Endothelial cell of umbilical vein (primary cell): ENCODE results near the gene DLEC1. TPM values are rescaled to one million over a fixed set of nuclear protein-coding genes. Genes with fewer than 3 reads are reported as not detected.

Experiments
- BruUV-seq: library from RNA; stranded (reverse); fragments of 400-500 nt; replicated peaks from 2 replicates; lab custom pipeline; 2021; lab: Mats Ljungman, UMichigan
- CTCF ChIA-PET: fragments of 300-600, 350-600 bp; sonication (Branson Sonifier 250); formaldehyde crosslinking; loops from one replicate; lab custom pipeline; 2021; ENCODE audit warnings: antibody characterized with exemption, inconsistent platforms; lab: Charles Lee
- POLR2A ChIA-PET: fragments of 300-600, 350-600 bp; sonication (Branson Sonifier 250); formaldehyde crosslinking; loops from one replicate; lab custom pipeline; 2021; ENCODE audit warnings: antibody characterized with exemption, inconsistent platforms; lab: Charles Lee
- DNase-seq: peaks from one replicate; pipeline ENCODE4 v3.0.0-alpha.2; 2011; ENCODE audit warnings: low read depth, low spot score
- FAIRE-seq: peaks from 2 replicates; lab custom pipeline; 2011; peaks lifted over from hg19 to GRCh38; lab: Jason Lieb, UNC
- H2AFZ ChIP-seq: 2 replicates; pipeline ENCODE4 v1.6.0; 2012; ENCODE audit warnings: low read depth, low read length, control low read depth, inconsistent platforms
- H3K27ac ChIP-seq: 2 replicates; pipeline ENCODE4 v1.5.1; 2011; ENCODE audit warnings: low read depth, mild to moderate bottlenecking, control low read depth, low read length, moderate library complexity; ENCODE audit not compliant: insufficient read depth
- H3K27me3 ChIP-seq, 2 experiments: 2 replicates each; pipeline versions ENCODE4 v1.6.0 to v1.6.1; 2011; ENCODE audit warnings: low read length in 2 of 2, mixed read lengths in 1 of 2; ENCODE audit not compliant: control insufficient read depth in 2 of 2, insufficient read depth in 2 of 2
- H3K36me3 ChIP-seq, 2 experiments: 2 replicates in 1 of 2; 3 replicates in 1 of 2; pipeline ENCODE4 v1.5.1; 2011; ENCODE audit warnings: low read length in 2 of 2, mild to moderate bottlenecking in 1 of 2, moderate library complexity in 1 of 2; ENCODE audit not compliant: control insufficient read depth in 2 of 2, insufficient read depth in 2 of 2; ENCODE audit errors: extremely low read depth in 1 of 2
- H3K4me1 ChIP-seq: 3 replicates; pipeline ENCODE4 v1.5.1; 2011; ENCODE audit warnings: mild to moderate bottlenecking, low read length; ENCODE audit not compliant: control insufficient read depth, insufficient read depth; ENCODE audit errors: extremely low read depth
- H3K4me2 ChIP-seq: 2 replicates; pipeline ENCODE4 v1.6.1; 2011; ENCODE audit warnings: low read length, control low read depth, mixed read lengths; ENCODE audit not compliant: insufficient read depth
- H3K4me3 ChIP-seq, 3 experiments: fragments of 200-600 bp in 1 of 3; sonication (generic), shearing (Covaris generic) in 1 of 3; replicated peaks in 1 of 3; 2 replicates each; pipeline ENCODE4 v1.5.1; 2011 to 2016; ENCODE audit warnings: control low read depth in 3 of 3, low read length in 3 of 3, mild to moderate bottlenecking in 2 of 3, inconsistent platforms in 1 of 3, low read depth in 1 of 3, moderate library complexity in 1 of 3; ENCODE audit not compliant: insufficient read depth in 1 of 3
- H3K79me2 ChIP-seq: 2 replicates; pipeline ENCODE4 v1.6.0; 2012; ENCODE audit warnings: low read length, inconsistent platforms; ENCODE audit not compliant: control insufficient read depth, insufficient read depth
- H3K9ac ChIP-seq: replicated peaks from 2 replicates; pipeline ENCODE3; 2011; ENCODE audit warnings: low read length, control low read depth; ENCODE audit not compliant: insufficient read depth; ENCODE audit errors: extremely low read depth
- H3K9me1 ChIP-seq: replicated peaks from 3 replicates; pipeline ENCODE4 v1.6.0; 2011; ENCODE audit warnings: mild to moderate bottlenecking, low read length; ENCODE audit not compliant: control insufficient read depth, insufficient read depth; ENCODE audit errors: extremely low read depth
- H3K9me3 ChIP-seq: replicated peaks from 2 replicates; pipeline ENCODE4 v1.5.1; 2012; ENCODE audit warnings: low read length, inconsistent platforms; ENCODE audit not compliant: control insufficient read depth, insufficient read depth
- H4K20me1 ChIP-seq: replicated peaks from 2 replicates; pipeline ENCODE3; 2011; ENCODE audit warnings: mild to moderate bottlenecking, low read length; ENCODE audit not compliant: control insufficient read depth, insufficient read depth; ENCODE audit errors: extremely low read depth
- CTCF ChIP-seq, 2 donors: IDR thresholded peaks; 1 replicate in 1 of 2; 2 replicates in 1 of 2; pipeline ENCODE4 v1.5.1; 2011; ENCODE audit warnings: low read length in 2 of 2, mild to moderate bottlenecking in 2 of 2, moderate library complexity in 2 of 2, control low read depth in 1 of 2, inconsistent platforms in 1 of 2, low read depth in 1 of 2; ENCODE audit not compliant: insufficient read depth in 1 of 2; ENCODE audit errors: extremely low read depth in 1 of 2
- EZH2 ChIP-seq: IDR thresholded peaks from 2 replicates; pipeline ENCODE4 v1.6.1; 2012; ENCODE audit warnings: borderline replicate concordance, low read depth, mild to moderate bottlenecking, moderate library complexity, low read length, inconsistent platforms; ENCODE audit not compliant: severe bottlenecking
- FOS ChIP-seq: IDR thresholded peaks from 2 replicates; pipeline ENCODE4 v1.6.1; 2011; ENCODE audit warnings: mild to moderate bottlenecking, low read length, moderate library complexity, borderline replicate concordance; ENCODE audit not compliant: insufficient read depth
- GATA2 ChIP-seq: IDR thresholded peaks from 2 replicates; pipeline ENCODE4 v1.7.0; 2011; ENCODE audit warnings: low read depth, mild to moderate bottlenecking, moderate library complexity, mixed read lengths, low read length; ENCODE audit not compliant: insufficient read length, insufficient read depth
- JUN ChIP-seq: IDR thresholded peaks from 2 replicates; pipeline ENCODE4 v1.6.1; 2011; ENCODE audit warnings: borderline replicate concordance, low read depth; ENCODE audit not compliant: insufficient read length, insufficient read depth
- MAX ChIP-seq: IDR thresholded peaks from 2 replicates; pipeline ENCODE4 v1.6.1; 2011; ENCODE audit not compliant: insufficient read depth, insufficient read length
- MYC ChIP-seq: IDR thresholded peaks from one replicate; pipeline ENCODE4 v1.6.1; 2011; ENCODE audit warnings: mild to moderate bottlenecking, low read depth, low read length
- POLR2A ChIP-seq: IDR thresholded peaks from 2 replicates; pipeline ENCODE4 v1.6.1; 2012; ENCODE audit warnings: low read depth, mild to moderate bottlenecking, control low read depth, low read length
- POLR2AphosphoS5 ChIP-seq: IDR thresholded peaks from 2 replicates; pipeline ENCODE4 v1.6.1; 2012; ENCODE audit warnings: low read depth, mild to moderate bottlenecking, control low read depth, low read length, moderate library complexity; ENCODE audit not compliant: insufficient read depth
- dilution Hi-C: fragments of 300-500 bp; cut with MboI; formaldehyde crosslinking; loops from one replicate; pipeline ENCODE4 v1.15.0; 2019; ENCODE audit warnings: low sequenced_read_pairs; ENCODE audit not compliant: extremely low pct_ligation_motif_present
- intact Hi-C: fragments of 100-400 bp; cut with micrococcal nuclease; formaldehyde crosslinking; loops from one replicate; pipeline ENCODE4 v1.10.0; 2022
- polyA plus RNA-seq, 4 experiments: library from polyadenylated mRNA; depleted of rRNA in 3 of 4; stranded (reverse) in 3 of 4; unstranded in 1 of 4; fragments of >200 nt; gene quantifications; 2 replicates each; pipeline versions ENCODE4 v1.2.1 to v1.2.3, GENCODE V29; 2011 to 2012; ENCODE audit warnings: missing spikeins in 1 of 4
- total RNA-seq: library from RNA; stranded (reverse); gene quantifications from 2 replicates; pipeline ENCODE4 v1.2.3, GENCODE V29; 2021

DLEC1 gene
- total and polyA plus RNA-seq, 2 donors (not counting 3 experiments of a cell fraction or from before 2014, with no cell fraction given): not detected

- ChIA-PET CTCF (interaction anchor here (0.7 to 4.8 kb wide), 14 partner anchors 10 to 727 kb away, joined by 3 to 52 read pairs (median 8); partner anchors contain the start of genes ACAA1, OXSR1 and XYLB), POLR2A (no interaction called here)
- TF ChIP-seq GATA2: no peak
- TF ChIP-seq JUN: no peak
- TF ChIP-seq POLR2A: no peak
- no peak for TF ChIP-seq CTCF (IDR thresholded peaks at IDR 0.05; ENCODE audit: extremely low read depth in 1 of 2, insufficient read depth in 1 of 2, low read depth in 1 of 2, low read length in 2 of 2)
- no peak for TF ChIP-seq POLR2AphosphoS5
- no peak for TF ChIP-seq EZH2
- TF ChIP-seq FOS: no peak
- TF ChIP-seq MYC: no peak
- no peak for TF ChIP-seq MAX
- no peaks in the 10 kb centered on the region for H4K20me1 ChIP-seq
- no peaks in the 10 kb centered on the region for H3K79me2 ChIP-seq
- dilution Hi-C loops: no loop called here
- no peak overlapping the region for H3K4me2 ChIP-seq
- no peaks in the 10 kb centered on the region for H3K27me3 ChIP-seq
- no peak overlapping the region for H3K9ac ChIP-seq
- intact Hi-C loops: loop anchor here (5.0 kb wide), 1 partner anchor 180 kb away; no protein-coding TSS in a partner anchor
- H2AFZ ChIP-seq: no peak overlapping the region
- H3K9me1 ChIP-seq: no peaks in the 10 kb centered on the region
- H3K27ac ChIP-seq: no peak overlapping the region
- no TSS peak for BruUV-seq
- H3K36me3 ChIP-seq: peaks cover 0 to 5% of the 10 kb centered on the region in 2 experiments
- no peak overlapping the region for H3K4me3 ChIP-seq
- FAIRE-seq (no peak), DNase-seq (no peak)
- H3K9me3 ChIP-seq: no peaks in the 10 kb centered on the region
- no peaks in the 10 kb centered on the region for H3K4me1 ChIP-seq
These were observed 78.2 kb downstream of the DLEC1 start for GRCh38 chr3:38117163-38117716.
